Ammon's horn (tissue), 1 donor: Measurements from ENCODE around the gene TXNDC16.

Experiments used
- DNase-seq: peaks from one replicate; pipeline ENCODE4 v3.0.0-alpha.2; 2016; ENCODE audit warnings: low spot score

Gene TXNDC16

DNA sequence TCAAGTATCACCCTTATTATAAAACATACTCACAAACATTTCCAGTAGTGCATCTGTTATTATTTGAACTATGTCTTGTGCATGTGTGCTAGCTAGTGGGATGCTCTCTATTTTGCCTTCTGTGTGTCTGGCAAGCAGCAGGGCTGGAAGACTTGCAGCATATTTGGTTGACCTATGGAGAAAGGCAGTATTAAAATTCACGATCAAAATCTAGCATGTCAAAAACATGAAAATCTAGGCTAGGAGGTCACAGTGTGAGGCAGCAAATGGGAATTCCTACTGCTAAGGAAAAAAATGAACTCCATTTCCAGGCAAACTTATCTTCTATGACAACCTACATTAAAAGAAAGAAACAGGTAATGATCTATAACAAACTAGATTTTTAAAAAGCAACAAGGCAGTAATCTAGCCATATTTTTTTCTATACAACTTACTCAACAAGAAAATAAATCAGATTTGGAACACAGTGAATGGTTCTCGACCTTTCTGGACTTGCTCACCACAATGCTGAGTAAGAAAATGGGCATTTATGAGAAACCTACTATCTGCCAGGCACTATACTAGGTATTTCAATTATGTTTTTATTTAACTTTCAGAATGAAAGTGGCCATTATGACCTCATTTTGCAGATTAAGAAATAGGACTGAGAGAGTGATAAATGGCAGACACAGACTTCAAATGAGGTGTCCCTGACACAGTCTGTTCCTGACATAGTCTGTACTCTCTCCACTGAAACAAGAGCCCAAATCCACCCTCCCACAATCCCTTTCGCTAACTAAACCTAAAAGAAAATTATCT, 96.8 kb downstream of the TXNDC16 start:
- no peak for DNase-seq

DNA sequence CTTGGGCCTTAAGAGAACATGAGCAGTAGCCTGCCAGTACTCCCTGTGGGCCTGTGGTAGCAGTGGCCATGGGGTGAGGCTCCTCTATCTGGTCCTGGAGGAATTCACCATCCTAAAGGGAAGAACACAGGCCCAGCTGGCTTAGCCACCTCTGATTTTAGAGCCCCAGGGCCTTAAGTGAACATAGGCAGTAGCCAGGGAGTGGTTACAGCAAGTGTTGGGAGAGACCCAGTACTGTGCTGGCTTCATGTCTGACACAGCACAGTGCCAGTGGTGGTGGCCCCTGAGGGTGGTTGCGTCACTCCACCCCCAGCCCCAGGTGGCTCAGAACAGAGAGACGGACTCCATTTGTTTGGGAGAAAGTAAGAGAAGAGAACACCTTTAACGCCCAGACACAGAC, 105.1 kb downstream of the TXNDC16 start:
- DNase-seq, result no peak

DNA sequence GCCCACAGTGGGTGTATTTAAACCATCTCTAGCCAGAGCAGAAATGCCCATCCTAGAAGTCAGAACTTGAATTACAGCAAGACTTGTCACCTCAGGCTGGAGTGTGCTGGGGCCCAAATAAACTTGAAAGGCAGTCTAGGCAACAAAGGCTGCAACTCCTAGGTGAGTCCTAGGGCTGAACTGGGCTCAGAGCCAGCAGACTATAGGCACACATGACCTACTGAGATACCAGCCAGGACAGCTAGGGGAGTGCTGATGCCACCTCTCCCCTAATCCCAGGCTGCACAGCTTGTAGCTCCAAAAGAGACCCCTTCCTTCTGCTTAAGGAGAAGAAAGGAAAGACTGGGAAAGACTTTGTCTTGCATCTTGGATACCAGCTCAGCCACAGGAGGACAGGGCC, 106.0 kb downstream of the TXNDC16 start:
- DNase-seq, result no peak

DNA sequence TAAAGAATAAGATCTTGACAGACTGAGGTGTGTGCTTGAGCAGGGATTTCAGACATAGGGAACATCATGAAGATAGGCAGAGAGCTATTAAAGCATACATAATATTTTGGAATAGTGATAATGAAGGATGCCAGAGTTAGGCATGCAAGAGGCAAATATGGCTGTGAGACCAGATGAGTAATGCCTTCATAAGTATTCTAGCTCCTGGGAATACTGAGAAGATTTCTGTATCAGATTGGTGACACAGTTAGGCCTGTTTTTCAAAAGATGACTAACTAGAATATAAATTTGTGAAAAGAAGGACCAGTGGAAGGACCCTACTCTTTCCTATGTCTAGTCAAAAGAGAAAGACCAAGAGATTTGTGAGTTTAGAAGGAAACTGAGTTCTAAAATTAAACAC, 108.8 kb downstream of the TXNDC16 start:
- DNase-seq, result no peak

DNA sequence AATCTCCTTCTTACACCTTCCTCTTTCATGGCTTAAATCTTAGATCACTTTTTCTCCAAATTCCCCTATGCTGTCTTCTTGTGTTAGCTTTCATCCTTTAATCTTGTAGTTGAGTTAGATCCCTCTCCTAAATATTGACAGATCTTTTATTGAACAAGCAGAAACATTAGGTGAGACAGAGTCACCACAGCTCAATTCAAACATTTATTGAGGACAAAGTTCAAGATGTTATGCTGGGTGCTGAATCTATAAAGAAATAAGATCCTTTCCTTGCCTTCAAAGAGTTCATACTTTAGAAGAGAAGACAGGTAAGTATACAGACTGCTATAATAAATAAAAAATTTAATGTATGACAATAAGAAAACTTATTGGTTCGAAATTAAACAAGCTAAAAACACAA, 109.7 kb downstream of the TXNDC16 start:
- DNase-seq, result no peak

DNA sequence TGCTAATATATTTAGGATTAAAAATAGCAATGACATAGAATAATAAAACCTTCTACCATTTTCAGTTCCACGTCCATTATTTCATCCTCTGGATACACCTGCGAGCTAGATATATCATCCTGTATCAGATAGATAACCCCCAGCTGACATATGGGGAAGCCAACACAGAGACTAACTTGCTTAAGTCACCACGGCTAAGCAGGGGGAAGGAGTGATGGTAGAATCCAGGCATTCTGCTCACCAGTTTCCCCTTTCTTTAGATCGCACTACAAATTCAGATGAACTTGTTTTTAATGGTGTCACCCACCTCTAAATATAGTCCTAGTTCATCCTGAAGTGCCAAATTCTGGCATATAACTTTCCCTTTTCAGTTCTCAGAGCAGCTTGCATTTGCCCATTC, 110.1 kb downstream of the TXNDC16 start:
- DNase-seq, result no peak

DNA sequence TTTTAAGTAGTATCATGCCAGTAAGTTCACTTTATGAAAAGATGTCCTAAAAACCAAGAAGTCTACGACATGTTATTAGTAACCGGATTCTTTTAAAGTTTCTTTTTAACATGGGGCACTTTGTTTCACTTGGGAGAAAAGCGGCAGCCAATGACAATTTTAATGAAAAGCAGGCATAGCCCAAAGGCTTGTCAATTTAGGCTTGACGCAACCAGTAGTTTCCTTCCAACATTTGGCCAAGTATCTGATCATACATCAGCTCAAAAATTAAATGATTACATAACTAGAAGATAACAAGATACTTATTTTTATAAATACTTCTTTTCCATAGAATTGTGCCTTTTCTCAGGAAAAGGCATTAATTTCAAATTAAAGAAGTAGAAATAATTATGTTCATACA, 112.8 kb downstream of the TXNDC16 start:
- no peak for DNase-seq

DNA sequence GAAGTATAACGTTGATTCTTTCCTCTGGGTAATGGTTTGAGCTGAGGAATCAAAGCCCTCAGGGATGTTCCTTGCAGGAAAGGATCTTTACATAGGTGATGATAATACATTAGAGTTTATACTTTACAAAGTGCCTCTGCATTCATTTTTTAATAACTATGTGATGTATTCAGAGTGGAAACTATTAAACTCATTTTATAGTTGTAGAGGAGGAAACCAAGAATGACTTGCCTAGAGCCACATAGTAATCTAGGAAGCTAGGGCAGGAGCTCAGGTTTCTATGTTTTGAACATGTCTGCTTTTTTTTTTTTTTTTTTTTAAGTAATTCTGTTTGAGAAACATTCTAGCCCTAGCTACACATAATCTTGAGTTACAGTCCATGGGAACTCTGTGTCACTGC, 117.3 kb downstream of the TXNDC16 start:
- no peak for DNase-seq

DNA sequence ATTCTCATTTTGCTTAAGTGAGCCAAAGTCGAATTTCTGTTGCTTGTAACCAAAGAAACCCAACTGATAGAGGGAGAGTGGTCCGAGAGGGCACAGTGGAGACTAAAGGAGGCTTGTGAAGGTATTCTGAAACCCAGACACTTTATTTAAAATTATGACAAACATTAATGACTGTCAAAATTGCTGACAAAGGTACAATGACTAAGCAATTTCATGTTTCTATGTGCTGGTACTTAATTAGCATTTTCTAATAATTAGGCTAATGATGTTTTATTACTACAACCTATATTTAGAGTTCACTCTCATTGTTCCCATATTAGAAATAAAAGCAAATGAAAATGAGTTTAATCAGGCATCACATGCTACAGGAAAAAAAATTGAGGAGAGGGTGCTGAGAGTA, 121.8 kb downstream of the TXNDC16 start:
- no peak for DNase-seq

DNA sequence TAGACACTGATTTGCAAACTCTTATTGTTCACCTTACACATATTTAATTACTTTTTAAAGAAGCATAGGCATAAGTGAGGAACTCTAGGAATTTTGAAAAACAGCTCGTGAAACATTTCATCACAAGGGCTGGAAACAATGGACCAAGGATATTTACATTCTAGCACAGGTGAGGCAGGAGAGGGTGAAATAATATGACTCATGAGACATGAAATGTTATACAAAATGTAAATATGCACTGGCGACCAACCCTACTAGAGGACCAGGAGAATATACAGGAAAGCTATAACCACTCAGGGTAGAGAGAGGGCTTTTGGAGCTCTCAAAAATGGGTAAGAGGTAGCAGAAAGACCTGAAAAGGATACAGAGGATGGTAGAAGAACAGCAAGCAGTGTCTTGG, 122.9 kb downstream of the TXNDC16 start:
- DNase-seq, result no peak

DNA sequence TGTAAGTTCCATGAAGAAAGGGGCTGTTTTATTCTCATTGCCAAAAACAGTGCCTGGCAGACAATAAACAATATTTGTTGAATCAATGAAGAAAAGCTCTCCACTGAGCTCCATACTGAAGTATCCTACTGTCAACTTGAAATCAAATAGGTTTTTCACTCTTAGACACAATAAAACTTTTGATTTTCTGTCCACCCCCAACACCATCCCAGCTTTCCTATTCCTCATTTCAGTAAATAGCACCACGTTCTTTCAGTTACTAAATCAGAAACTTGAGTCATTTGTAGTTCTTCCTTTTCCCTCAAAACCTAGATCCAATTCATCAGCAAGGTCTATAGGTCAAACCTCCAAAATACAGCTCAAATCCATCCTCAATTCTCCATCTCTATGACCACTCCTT, 124.8 kb downstream of the TXNDC16 start:
- no peak for DNase-seq

DNA sequence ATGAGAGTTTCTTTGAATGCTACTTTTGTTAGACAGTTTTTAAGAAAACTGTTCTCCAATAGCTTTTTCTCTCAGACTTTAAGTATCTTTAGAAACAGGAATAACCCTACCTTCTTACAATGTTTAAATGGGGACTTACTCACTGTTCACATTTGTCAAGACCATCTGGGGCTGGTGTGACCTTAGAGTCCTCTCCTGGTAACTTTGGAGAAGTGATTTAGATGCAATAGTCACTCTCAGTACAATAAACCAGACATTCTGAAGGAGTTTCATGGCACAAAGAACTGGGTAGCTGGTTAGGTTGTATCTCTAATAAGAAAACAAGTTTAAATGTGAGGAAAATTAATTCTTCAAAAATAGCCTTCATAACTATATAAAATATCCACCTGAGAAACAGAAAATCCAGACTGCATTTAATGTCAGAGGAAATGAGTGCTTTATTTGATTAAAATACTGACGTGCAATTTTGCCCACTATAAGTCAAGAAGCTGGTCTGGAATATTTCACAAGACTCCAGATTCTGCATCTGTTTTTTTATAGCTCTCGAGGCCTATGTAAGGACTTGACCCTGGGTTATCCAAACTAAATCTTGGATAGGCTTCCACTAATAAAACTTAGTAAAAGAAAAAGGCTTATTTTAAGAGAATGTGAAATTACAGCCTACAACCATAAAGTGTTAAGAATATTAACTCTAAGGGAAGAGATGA, 129.5 kb downstream of the TXNDC16 start:
- no peak for DNase-seq

DNA sequence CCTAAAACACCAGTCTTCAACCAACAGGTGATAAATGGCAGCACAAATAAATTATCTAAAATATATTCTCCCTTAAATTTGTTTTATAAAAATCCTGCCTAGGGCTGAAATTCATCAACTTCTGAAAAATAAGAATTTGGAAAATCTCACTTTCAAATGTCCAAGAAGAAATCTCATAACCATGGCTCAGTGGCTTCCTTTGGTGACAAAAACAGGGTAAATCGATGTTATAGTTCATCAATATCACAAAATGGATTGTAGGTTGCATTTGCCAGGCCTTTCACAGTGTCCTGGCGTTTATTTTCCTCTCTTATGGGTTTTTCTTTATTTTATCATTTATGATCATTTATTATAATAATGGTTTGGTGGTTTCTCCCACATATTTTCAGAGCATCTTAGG, 135.2 kb downstream of the TXNDC16 start:
- DNase-seq, result no peak

DNA sequence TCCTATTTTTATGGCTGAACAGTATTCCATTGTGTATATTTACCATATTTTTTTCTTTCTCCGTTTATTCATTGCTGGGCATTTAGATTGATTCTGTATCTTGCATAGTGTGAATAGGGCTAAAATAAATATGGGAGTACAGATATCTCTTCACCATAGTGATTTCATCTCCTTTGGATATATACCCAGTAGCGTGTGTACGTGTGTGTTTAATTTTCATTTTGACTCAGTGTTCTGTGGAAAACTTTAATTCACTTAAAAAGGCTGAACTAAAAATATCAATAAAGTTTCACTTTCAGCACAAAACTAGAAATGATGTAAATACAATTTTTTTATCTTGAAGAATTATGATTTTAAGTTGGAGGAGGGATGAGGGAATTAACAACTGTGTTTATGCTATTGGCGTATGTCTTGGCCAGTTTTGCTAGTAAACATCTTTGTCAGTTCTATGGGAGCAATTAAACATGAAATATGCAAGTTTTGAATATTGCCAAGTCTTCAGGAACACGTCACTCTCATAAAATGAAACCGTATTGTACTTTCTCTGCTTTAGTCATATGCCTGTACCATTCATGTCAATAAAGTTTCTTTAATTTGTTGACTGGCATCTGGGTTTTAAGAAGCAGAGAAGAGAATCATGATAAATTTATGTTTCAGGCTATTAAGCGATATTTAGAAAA, 138.4 kb downstream of the TXNDC16 start:
- DNase-seq, result no peak

DNA sequence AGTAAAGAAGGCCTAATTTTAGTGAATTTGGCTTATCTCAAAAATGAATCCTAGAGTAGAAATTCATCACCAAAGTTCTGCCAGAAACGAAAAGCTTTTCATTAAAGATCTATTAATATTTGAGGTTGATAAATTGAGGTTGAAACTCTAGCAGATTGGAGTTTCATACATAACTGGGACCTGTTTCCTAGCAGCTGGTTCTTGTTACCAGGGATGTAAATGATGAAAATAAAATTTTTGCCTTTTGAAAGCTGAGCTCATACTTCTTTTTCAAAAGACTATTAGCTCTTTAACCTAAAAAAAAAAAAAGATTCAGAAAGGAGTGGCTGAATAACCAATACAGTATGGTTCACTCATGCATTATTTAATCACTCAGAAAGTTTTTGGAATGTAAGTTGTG, 139.9 kb downstream of the TXNDC16 start:
- DNase-seq, result no peak

DNA sequence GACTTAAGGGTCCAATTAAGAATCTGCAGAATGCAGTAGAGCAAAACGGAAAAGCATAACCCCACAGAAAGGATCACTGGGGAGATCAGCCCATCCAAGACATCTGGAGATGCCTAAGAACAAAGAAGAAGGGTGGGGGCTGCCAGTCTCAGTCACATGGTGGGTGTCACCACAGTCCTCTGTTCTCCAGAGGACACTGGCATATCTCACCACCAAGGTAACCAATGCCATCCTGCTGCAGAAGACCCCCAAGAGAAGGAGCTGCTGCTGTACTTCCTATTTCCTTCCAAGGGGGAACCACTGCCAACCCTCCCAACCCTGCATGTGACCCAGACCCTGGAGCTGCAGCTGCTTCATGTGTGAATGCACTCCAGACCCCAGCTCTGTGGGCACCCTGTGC, 147.0 kb downstream of the TXNDC16 start:
- no peak for DNase-seq

DNA sequence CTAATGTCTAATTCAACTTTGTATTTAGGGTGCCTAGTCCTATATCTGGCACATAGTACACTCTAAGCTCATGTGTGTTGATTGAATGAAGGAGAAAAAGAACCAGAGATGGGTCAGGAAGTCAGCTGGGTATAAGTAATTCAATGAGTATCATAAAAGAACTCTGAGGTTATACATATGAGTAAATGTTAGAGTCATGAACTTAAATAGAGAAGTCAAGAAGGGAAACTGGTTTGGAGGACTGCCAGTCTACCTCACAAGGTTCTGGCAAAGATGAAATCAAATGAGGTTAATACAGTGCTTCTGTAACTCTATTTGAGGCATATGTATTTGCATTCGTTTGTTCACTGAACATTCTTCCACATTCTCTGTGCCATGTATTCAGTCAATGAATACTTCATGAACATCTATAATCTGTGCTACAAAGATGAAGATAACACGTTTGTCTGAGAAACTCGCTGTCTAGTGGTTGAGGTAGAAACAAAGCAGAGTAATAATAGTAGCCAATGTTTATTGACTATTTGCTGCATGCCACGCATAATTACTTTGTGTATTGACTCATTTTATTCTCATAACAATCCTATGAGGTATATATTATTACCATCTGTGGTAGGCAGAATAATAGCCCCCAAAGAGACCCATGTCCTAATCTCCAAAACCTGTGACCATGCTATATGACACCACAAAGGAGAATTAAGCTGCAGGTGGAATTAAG, 149.3 kb downstream of the TXNDC16 start:
- DNase-seq, result no peak

DNA sequence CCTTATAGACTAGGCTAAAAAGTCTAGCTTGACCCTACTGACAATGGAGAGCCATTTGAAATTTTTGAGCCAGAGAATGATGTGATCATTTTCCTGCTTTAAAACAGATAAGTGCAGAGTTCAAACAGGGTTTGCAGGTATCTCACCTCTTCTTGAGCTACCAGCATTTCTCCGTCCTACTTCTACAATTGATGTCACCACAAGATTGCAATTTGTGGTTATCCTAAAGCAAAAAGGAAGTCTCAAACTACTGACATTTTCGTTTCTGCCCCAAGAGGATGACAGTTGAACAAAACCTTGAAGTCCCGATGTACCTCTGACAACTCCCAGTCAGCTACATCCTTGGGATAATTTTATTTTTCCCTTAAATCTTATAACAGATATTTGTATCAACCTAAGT, 151.5 kb downstream of the TXNDC16 start:
- no peak for DNase-seq

DNA sequence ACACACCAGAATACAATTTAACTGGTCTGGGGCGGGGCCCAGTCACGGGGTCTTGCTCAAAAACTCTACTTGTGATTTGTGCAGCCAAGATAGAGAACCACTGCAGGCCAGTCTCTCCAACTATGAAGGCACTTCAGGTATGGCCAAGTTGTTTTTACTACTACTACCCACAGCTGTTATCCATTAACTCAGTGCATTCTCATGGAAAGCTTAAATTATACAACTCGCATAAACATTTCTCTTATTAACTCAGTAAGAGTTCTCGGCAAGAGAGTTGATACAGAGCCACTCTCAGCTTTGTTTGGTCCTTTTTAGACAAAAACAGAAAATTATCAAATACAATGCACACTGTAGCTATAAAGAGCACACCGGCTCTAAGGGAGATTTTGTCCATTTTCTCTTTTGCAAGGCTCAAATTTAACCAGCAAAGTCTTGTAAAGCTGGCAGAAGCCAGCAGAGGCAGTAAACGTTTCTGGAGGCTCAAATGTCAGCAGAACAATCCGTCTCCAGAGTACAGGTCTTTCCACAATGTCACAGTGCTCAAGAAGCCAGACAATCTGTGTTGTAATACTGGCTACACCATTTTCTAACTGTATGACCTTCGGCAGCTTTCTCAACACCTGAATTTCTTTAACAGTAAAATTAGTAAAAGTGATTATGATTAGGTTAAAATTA, 152.2 kb downstream of the TXNDC16 start:
- DNase-seq, result no peak

DNA sequence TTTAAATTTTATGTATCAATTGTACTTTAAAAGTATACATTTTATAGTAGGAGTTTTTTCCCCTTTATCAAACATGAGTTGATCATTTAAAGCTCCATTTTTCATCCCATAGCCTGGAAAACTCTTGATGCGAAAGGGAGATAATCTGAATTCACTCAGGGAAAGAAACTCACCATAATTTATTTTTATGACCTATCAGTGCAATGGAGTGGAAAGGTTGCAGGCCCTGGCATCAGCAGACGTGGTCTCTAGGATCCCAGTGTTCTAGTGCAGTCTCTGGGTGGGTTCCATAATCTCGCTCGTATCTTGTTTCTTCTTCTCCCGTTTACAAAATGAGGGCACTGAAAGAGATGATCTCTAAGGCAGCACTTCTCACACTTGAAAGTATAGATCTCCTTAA, 153.2 kb downstream of the TXNDC16 start:
- no peak for DNase-seq

DNA sequence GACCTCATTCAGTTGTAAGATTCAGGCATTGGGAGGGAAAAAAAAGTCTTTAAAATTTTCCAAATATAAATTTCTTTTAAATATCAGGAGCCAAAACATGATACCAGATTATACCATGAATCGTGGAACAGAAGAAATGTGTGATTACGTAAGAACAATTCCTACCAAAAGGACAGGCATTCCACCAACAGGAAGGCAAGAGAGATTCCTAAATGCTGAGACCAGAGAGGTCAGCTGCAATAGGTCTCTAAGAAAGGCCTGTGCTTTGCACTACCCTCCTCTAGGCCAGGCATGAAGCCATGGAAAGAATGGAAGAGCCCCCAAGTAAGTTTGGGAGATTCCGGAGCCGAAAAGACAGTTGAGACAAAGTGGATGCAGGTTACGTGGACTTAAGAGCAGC, 154.5 kb downstream of the TXNDC16 start:
- DNase-seq, result no peak

DNA sequence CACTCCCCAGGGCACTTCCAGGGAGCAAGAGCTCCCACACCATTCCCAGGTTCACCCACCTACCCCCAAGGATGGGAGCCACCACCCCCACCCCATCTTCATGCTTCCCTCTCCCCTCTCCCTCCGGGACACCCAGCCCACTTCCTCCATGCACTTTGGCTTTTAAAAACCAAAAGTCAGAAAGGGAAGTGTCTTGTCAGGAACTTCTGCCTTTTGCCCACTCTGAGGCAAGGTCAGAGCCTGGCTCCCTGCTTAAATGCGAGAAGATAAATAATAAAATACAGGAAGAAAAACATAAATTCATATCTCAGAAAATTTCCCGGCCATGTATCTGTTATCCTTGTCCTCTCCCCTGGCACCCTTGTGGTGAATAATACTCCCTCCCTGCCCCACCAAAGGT, 156.6 kb downstream of the TXNDC16 start:
- peak; percentile 15 for DNase-seq
